Astrocyte (in vitro differentiated cells and primary cell): ENCODE results near the gene FAM200C. TPM values are rescaled to one million over a fixed set of nuclear protein-coding genes. Genes with fewer than 3 reads are reported as not detected.

Experiments used
- DNase-seq: peaks from one replicate; pipeline ENCODE4 v3.0.0-alpha.2; 2010; ENCODE audit warnings: low read depth
- FAIRE-seq: peaks from 2 replicates; lab custom pipeline; 2011; peaks lifted over from hg19 to GRCh38; lab: Jason Lieb, UNC
- H2AFZ ChIP-seq: 2 replicates; pipeline ENCODE4 v1.6.0; 2012; ENCODE audit warnings: low read depth, low read length, inconsistent platforms
- H3K27ac ChIP-seq: 2 replicates; pipeline ENCODE4 v1.5.1; 2011; ENCODE audit warnings: low read depth, low read length, inconsistent platforms
- H3K27me3 ChIP-seq: 2 replicates; pipeline ENCODE4 v1.6.0; 2011; ENCODE audit warnings: low read length, inconsistent platforms; ENCODE audit not compliant: insufficient read depth
- H3K36me3 ChIP-seq: 2 replicates; pipeline ENCODE4 v1.5.1; 2011; ENCODE audit warnings: low read length, inconsistent platforms; ENCODE audit not compliant: insufficient read depth
- H3K4me1 ChIP-seq: 2 replicates; pipeline ENCODE4 v1.5.1; 2011; ENCODE audit warnings: low read length, inconsistent platforms; ENCODE audit not compliant: insufficient read depth
- H3K4me2 ChIP-seq: 2 replicates; pipeline ENCODE4 v1.6.0; 2012; ENCODE audit warnings: low read length, inconsistent platforms
- H3K4me3 ChIP-seq: 2 replicates; pipeline ENCODE4 v1.5.1; 2011; ENCODE audit warnings: low read depth, mild to moderate bottlenecking, low read length, inconsistent platforms; ENCODE audit not compliant: insufficient read depth
- H3K79me2 ChIP-seq: 2 replicates; pipeline ENCODE4 v1.6.0; 2012; ENCODE audit warnings: mild to moderate bottlenecking, low read length, inconsistent platforms; ENCODE audit not compliant: insufficient read depth
- H3K9ac ChIP-seq: 2 replicates; pipeline ENCODE4 v1.6.0; 2012; ENCODE audit warnings: mild to moderate bottlenecking, low read length, inconsistent platforms
- H3K9me3 ChIP-seq: 2 replicates; pipeline ENCODE4 v1.5.1; 2012; ENCODE audit warnings: low read depth, mild to moderate bottlenecking, low read length, inconsistent platforms; ENCODE audit not compliant: insufficient read depth
- H4K20me1 ChIP-seq: 2 replicates; pipeline ENCODE4 v1.6.0; 2012; ENCODE audit warnings: low read length, inconsistent platforms; ENCODE audit not compliant: insufficient read depth
- H3K27ac Mint-ChIP-seq: one replicate; pipeline ENCODE4 v1.8.0; 2021; ENCODE audit warnings: mild to moderate bottlenecking, mixed read lengths; ENCODE audit not compliant: unreplicated experiment
- H3K27me3 Mint-ChIP-seq: one replicate; pipeline ENCODE4 v1.8.0; 2021; ENCODE audit warnings: low read depth, mixed read lengths; ENCODE audit not compliant: unreplicated experiment
- H3K36me3 Mint-ChIP-seq: one replicate; pipeline ENCODE4 v1.8.0; 2021; ENCODE audit warnings: low read depth, mixed read lengths; ENCODE audit not compliant: unreplicated experiment
- H3K4me1 Mint-ChIP-seq: one replicate; pipeline ENCODE4 v1.8.0; 2021; ENCODE audit warnings: low read depth, mixed read lengths; ENCODE audit not compliant: unreplicated experiment
- H3K4me3 Mint-ChIP-seq: one replicate; pipeline ENCODE4 v1.8.0; 2021; ENCODE audit warnings: mild to moderate bottlenecking, moderate library complexity, mixed read lengths; ENCODE audit not compliant: unreplicated experiment
- H3K9me3 Mint-ChIP-seq: one replicate; pipeline ENCODE4 v1.8.0; 2021; ENCODE audit warnings: mild to moderate bottlenecking, mixed read lengths; ENCODE audit not compliant: unreplicated experiment
- EZH2 ChIP-seq: IDR thresholded peaks from 2 replicates; pipeline ENCODE4 v1.6.1; 2012; ENCODE audit warnings: mild to moderate bottlenecking, low read length, inconsistent platforms; ENCODE audit not compliant: insufficient read depth
- total RNA-seq: library from RNA; stranded (reverse); gene quantifications from 2 replicates; pipeline ENCODE4 v1.2.1, GENCODE V29; 2021
- TF ChIP-seq, protein P1 (sequence below): IDR thresholded peaks from 2 replicates; pipeline ENCODE4 v1.5.1; 2011; ENCODE audit warnings: low read depth, mild to moderate bottlenecking, inconsistent platforms, low read length, moderate library complexity; ENCODE audit not compliant: insufficient read depth

The FAM200C gene
- total RNA-seq, 1 donor from 2014 or later = 1.7 TPM

DNA sequence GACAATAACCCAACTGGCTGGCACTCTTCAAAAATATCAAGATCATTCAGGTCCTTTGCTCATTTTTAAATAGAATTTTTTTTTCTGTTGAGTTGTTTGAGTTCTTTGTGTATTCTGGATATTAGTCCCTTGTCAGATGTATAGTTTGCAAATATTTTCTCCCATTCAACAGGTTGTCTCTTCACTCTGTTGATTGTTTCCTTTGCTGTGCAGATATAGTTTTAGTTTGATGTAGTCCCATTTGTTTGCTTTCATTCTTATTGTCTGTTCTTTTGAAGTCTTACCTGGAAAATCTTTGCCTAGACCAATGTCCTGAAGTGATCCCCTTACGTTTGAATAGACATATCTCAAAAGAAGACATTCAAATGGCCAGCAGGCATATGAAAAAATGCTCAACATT, 44.6 kb upstream of the FAM200C start:
- Mint-ChIP-seq H3K36me3 (no peaks in the 10 kb centered on the region), H3K4me1 (no peaks in the 10 kb centered on the region), H3K27me3 (no peaks in the 10 kb centered on the region), H3K27ac (no peak overlapping the region), H3K9me3 (peaks cover 6% of the 10 kb centered on the region), H3K4me3 (no peak overlapping the region)
- TF ChIP-seq, protein P1, sequence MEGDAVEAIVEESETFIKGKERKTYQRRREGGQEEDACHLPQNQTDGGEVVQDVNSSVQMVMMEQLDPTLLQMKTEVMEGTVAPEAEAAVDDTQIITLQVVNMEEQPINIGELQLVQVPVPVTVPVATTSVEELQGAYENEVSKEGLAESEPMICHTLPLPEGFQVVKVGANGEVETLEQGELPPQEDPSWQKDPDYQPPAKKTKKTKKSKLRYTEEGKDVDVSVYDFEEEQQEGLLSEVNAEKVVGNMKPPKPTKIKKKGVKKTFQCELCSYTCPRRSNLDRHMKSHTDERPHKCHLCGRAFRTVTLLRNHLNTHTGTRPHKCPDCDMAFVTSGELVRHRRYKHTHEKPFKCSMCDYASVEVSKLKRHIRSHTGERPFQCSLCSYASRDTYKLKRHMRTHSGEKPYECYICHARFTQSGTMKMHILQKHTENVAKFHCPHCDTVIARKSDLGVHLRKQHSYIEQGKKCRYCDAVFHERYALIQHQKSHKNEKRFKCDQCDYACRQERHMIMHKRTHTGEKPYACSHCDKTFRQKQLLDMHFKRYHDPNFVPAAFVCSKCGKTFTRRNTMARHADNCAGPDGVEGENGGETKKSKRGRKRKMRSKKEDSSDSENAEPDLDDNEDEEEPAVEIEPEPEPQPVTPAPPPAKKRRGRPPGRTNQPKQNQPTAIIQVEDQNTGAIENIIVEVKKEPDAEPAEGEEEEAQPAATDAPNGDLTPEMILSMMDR = no peak
- no peak for TF ChIP-seq EZH2
- no peaks in the 10 kb centered on the region for H3K36me3 ChIP-seq
- H4K20me1 ChIP-seq = no peaks in the 10 kb centered on the region
- H3K27me3 ChIP-seq = no peaks in the 10 kb centered on the region
- H2AFZ ChIP-seq = no peak overlapping the region
- FAIRE-seq (no peak), DNase-seq (no peak)
- H3K27ac ChIP-seq = no peak overlapping the region
- H3K79me2 ChIP-seq = no peaks in the 10 kb centered on the region
- H3K4me1 ChIP-seq = no peaks in the 10 kb centered on the region
- H3K9me3 ChIP-seq = no peaks in the 10 kb centered on the region
- H3K4me3 ChIP-seq = no peak overlapping the region
- no peak overlapping the region for H3K4me2 ChIP-seq
- no peak overlapping the region for H3K9ac ChIP-seq

GRCh38 chr5:160442824-160443431, 43.1 kb upstream of the FAM200C start:
- Mint-ChIP-seq H3K4me1 (peaks cover 2% of the 10 kb centered on the region), H3K4me3 (no peak overlapping the region), H3K27me3 (peaks cover 2% of the 10 kb centered on the region), H3K36me3 (no peaks in the 10 kb centered on the region), H3K9me3 (peaks cover under 1% of the 10 kb centered on the region), H3K27ac (no peak overlapping the region)
- DNase-seq (no peak), FAIRE-seq (no peak)
- no peak overlapping the region for H3K9ac ChIP-seq
- peaks cover 10% of the 10 kb centered on the region for H3K4me1 ChIP-seq
- H3K79me2 ChIP-seq = no peaks in the 10 kb centered on the region
- H3K36me3 ChIP-seq = no peaks in the 10 kb centered on the region
- TF ChIP-seq, protein P1 = no peak
- TF ChIP-seq EZH2 = no peak
- H2AFZ ChIP-seq = no peak overlapping the region
- H3K27me3 ChIP-seq = no peaks in the 10 kb centered on the region
- no peak overlapping the region for H3K4me3 ChIP-seq
- no peaks in the 10 kb centered on the region for H4K20me1 ChIP-seq
- H3K9me3 ChIP-seq = no peaks in the 10 kb centered on the region
- H3K27ac ChIP-seq = no peak overlapping the region
- no peak overlapping the region for H3K4me2 ChIP-seq

DNA sequence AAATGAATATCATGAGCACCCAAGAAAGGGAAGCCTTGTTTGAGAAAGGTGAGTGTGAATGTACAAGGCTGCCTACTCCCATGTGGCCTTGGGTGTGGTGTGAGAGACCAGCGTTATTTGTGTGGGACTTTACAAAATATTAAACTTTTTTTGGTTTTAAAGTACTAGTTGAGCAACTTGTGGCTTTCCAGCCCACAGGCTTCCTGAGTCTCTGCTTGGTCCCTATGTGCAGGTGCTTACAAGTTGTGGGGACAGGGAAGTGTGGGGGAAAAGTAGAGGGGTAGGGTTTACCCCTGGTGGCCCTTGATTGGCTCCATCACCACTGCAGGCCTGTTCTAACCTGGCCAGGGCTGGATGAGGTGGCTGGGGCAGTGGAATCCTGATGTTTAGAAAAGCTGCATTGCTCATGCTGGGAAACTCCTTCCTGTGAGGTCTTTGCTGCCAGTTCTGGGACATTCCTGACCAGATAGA, 41.5 kb upstream of the FAM200C start:
- no peak for DNase-seq
- Histone ChIP-seq H3K9me3 (no peaks in the 10 kb centered on the region), H3K4me2 (no peak overlapping the region), H2AFZ (no peak overlapping the region), H3K27me3 (no peaks in the 10 kb centered on the region), H3K36me3 (no peaks in the 10 kb centered on the region), H3K27ac (no peak overlapping the region), H3K4me1 (peaks cover 10% of the 10 kb centered on the region), H4K20me1 (no peaks in the 10 kb centered on the region), H3K79me2 (no peaks in the 10 kb centered on the region), H3K9ac (no peak overlapping the region), H3K4me3 (no peak overlapping the region)
- H3K27me3 Mint-ChIP-seq = peaks cover 10% of the 10 kb centered on the region
- H3K36me3 Mint-ChIP-seq = no peaks in the 10 kb centered on the region
- H3K27ac Mint-ChIP-seq = no peak overlapping the region
- TF ChIP-seq EZH2 = no peak
- TF ChIP-seq, protein P1 = no peak
- H3K4me3 Mint-ChIP-seq = no peak overlapping the region
- FAIRE-seq = no peak
- H3K4me1 Mint-ChIP-seq = peaks cover 2% of the 10 kb centered on the region
- H3K9me3 Mint-ChIP-seq = no peaks in the 10 kb centered on the region
